ENCODE data around the gene HLA-DRA.

HLA-DRA gene

GRCh38 chr6:32483968-32484613 is 44.4 kb downstream of the HLA-DRA start:
- no peak for DNase-seq

GRCh38 chr6:32484614-32484998 is 44.9 kb downstream of the HLA-DRA start:
- DNase-seq: no peak

DNA sequence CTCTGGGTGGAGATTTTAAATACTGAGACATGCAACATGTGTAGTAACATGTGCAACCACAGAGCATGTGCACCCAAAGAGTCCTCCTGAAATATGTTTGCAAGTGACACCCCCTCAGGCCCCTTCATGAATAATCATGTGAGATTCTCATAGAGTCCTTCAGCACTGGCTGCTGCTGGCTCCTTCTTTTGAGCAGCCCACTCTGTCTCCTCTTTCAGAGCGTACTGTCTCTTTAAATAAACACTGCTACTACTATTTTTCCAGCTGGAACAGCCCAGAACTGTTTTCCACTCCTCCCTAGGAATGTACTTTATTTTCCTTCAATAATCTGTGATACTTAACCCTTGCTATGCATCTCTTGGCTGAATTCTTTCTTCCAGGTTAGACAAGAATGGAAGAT is 48.4 kb downstream of the HLA-DRA start:
- no peak for DNase-seq

GRCh38 chr6:32491700-32492099 is 52.0 kb downstream of the HLA-DRA start:
- DNase-seq: no peak

- DNase-seq: no peak
These were observed 52.7 kb downstream of the HLA-DRA start for GRCh38 chr6:32492351-32492750.
